IPS-18a (cell line): ENCODE data around the gene PRAC2.

Experiments used
- H3K27ac ChIP-seq: one replicate; pipeline ENCODE4 v1.5.1; 2013; ENCODE audit warnings: low read length
- H3K27me3 ChIP-seq: one replicate; pipeline ENCODE4 v1.6.1; 2013; ENCODE audit warnings: mild to moderate bottlenecking, low read length; ENCODE audit not compliant: control insufficient read depth, insufficient read depth
- H3K36me3 ChIP-seq: one replicate; pipeline ENCODE4 v1.6.1; 2013; ENCODE audit warnings: low read depth, low read length; ENCODE audit not compliant: control insufficient read depth
- H3K4me1 ChIP-seq: one replicate; pipeline ENCODE4 v1.6.1; 2013; ENCODE audit warnings: low read depth, low read length; ENCODE audit not compliant: control insufficient read depth
- H3K4me3 ChIP-seq: one replicate; pipeline ENCODE4 v1.5.1; 2013; ENCODE audit warnings: low read length
- H3K9ac ChIP-seq: one replicate; pipeline ENCODE4 v1.6.1; 2013; ENCODE audit warnings: mild to moderate bottlenecking, low read length, moderate library complexity
- H3K9me3 ChIP-seq: one replicate; pipeline ENCODE4 v1.6.1; 2013; ENCODE audit warnings: low read depth, low read length; ENCODE audit not compliant: control insufficient read depth

Gene PRAC2

DNA sequence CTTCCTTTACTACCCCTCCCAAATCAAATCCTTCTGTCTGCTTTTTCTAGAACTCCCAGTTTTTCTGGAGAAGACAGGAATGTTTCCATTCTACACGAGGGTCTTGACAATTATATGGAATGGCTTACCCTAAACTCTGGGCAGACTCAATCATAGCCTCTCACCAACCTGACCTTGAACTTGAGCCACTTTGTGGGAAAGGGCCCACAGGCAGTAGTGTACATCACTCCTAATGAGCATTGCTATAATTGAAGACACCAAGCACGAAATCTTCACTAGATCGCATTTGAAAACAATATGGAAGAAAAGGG is 7.2 kb downstream of the PRAC2 start:
- H3K4me3 ChIP-seq = no peak overlapping the region
- H3K9me3 ChIP-seq = no peaks in the 10 kb centered on the region
- H3K27ac ChIP-seq = no peak overlapping the region
- peaks cover 2% of the 10 kb centered on the region for H3K4me1 ChIP-seq
- H3K9ac ChIP-seq = no peak overlapping the region
- H3K27me3 ChIP-seq = peaks cover 100% of the 10 kb centered on the region
- no peaks in the 10 kb centered on the region for H3K36me3 ChIP-seq

- no peak overlapping the region for H3K9ac ChIP-seq
- H3K27me3 ChIP-seq = peaks cover 100% of the 10 kb centered on the region
- peaks cover 4% of the 10 kb centered on the region for H3K9me3 ChIP-seq
- no peak overlapping the region for H3K27ac ChIP-seq
- H3K4me3 ChIP-seq = no peak overlapping the region
- H3K36me3 ChIP-seq = no peaks in the 10 kb centered on the region
- H3K4me1 ChIP-seq = peaks cover 2% of the 10 kb centered on the region
Measured at GRCh38 chr17:48731355-48731754, 8.4 kb downstream of the PRAC2 start.

- H3K9ac ChIP-seq = no peak overlapping the region
- H3K27me3 ChIP-seq = peaks cover 100% of the 10 kb centered on the region
Measured at GRCh38 chr17:48732688-48733629, 10.0 kb downstream of the PRAC2 start.

GRCh38 chr17:48733632-48734328 is 10.8 kb downstream of the PRAC2 start:
- no peak overlapping the region for H3K9ac ChIP-seq
- no peak overlapping the region for H3K4me3 ChIP-seq
- H3K27me3 ChIP-seq = peaks cover 100% of the 10 kb centered on the region
- peaks cover 5% of the 10 kb centered on the region for H3K9me3 ChIP-seq
- H3K36me3 ChIP-seq = no peaks in the 10 kb centered on the region
- H3K4me1 ChIP-seq = peaks cover 1% of the 10 kb centered on the region
- no peak overlapping the region for H3K27ac ChIP-seq

More at GRCh38 chr17:48732688-48733629, 10.0 kb downstream of the PRAC2 start:
- Histone ChIP-seq H3K36me3 (no peaks in the 10 kb centered on the region), H3K4me3 (no peak overlapping the region), H3K27ac (no peak overlapping the region), H3K4me1 (peaks cover 2% of the 10 kb centered on the region), H3K9me3 (peaks cover 5% of the 10 kb centered on the region)

DNA sequence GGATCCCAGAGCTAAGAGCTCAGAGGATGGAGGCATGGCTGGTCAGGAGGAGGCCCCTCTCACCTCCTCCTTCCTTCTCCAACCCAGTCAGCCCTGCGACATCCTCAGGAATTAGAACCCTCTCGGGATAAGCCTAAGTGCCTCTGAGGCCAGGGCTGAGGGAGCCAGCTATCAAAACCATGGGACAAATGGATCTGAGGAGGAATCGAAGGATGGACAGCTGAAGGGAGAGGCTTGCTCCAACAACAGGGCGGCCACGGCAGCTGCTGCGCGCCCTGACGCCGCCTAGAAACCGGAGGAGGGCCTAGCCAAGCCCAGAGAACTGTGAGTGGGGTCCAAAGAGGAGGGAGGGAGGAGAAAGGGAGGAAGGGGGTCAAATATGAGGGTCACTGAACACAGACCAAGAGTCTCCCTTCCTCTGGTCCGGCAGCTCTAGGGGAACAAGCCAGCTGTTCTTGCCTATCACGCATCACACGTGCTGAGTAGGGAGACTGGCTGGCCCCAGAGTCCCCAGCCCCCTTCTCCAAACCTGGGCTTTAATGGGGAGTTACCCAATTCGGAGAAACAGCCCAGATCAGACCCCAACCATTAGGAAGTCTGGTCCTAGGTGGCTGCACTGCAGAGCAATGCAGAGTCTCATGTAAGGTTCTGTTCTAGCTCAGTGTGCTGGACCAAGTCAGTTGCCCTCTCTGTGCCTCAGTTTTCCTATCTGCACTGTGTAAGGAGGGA is 11.5 kb downstream of the PRAC2 start:
- Histone ChIP-seq H3K9me3 (peaks cover 5% of the 10 kb centered on the region), H3K27ac (no peak overlapping the region), H3K36me3 (no peaks in the 10 kb centered on the region), H3K4me3 (no peak overlapping the region), H3K27me3 (peaks cover 100% of the 10 kb centered on the region), H3K4me1 (no peaks in the 10 kb centered on the region), H3K9ac (no peak overlapping the region)

- Histone ChIP-seq H3K4me3 (no peak overlapping the region), H3K27ac (no peak overlapping the region), H3K9me3 (peaks cover 5% of the 10 kb centered on the region), H3K27me3 (peaks cover 100% of the 10 kb centered on the region), H3K36me3 (no peaks in the 10 kb centered on the region), H3K9ac (no peak overlapping the region), H3K4me1 (no peaks in the 10 kb centered on the region)
Measured at GRCh38 chr17:48735062-48735351, 12.0 kb downstream of the PRAC2 start.

GRCh38 chr17:48737330-48738043 is 14.5 kb downstream of the PRAC2 start:
- no peak overlapping the region for H3K27ac ChIP-seq
- H3K4me1 ChIP-seq = no peaks in the 10 kb centered on the region
- H3K4me3 ChIP-seq = no peak overlapping the region

DNA sequence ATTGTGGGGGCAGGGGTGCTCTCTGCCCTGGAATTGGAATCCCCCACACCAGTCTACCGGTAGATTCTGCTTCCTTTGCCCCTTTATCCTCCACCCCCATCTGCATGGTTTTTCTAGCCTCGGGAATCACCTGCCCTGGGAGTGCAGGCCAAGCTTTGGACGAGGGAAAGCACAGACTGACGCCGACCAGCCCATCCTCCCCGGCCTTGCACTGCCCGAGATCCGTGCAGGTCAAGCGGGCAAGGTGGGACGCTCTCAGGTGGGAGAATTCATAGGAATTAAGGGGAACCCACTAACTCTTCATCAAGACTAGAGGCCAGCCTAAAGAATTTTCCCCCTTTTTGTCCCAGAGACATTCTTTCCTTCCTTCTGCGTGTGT is 15.4 kb downstream of the PRAC2 start:
- Histone ChIP-seq H3K4me3 (no peak overlapping the region), H3K36me3 (no peaks in the 10 kb centered on the region), H3K4me1 (no peaks in the 10 kb centered on the region), H3K9ac (no peak overlapping the region), H3K9me3 (peaks cover 5% of the 10 kb centered on the region), H3K27me3 (peaks cover 100% of the 10 kb centered on the region), H3K27ac (no peak overlapping the region)

More at GRCh38 chr17:48737330-48738043, 14.5 kb downstream of the PRAC2 start:
- Histone ChIP-seq H3K9me3 (peaks cover 5% of the 10 kb centered on the region), H3K27me3 (peaks cover 100% of the 10 kb centered on the region), H3K9ac (no peak overlapping the region), H3K36me3 (no peaks in the 10 kb centered on the region)

- Histone ChIP-seq H3K36me3 (no peaks in the 10 kb centered on the region), H3K27ac (no peak overlapping the region), H3K9me3 (peaks cover 5% of the 10 kb centered on the region), H3K4me3 (no peak overlapping the region), H3K4me1 (no peaks in the 10 kb centered on the region), H3K27me3 (peaks cover 100% of the 10 kb centered on the region), H3K9ac (no peak overlapping the region)
Measured at GRCh38 chr17:48738803-48739526, 16.0 kb downstream of the PRAC2 start.

- H3K9ac ChIP-seq = no peak overlapping the region
- H3K27ac ChIP-seq = no peak overlapping the region
- H3K4me3 ChIP-seq = no peak overlapping the region
- H3K9me3 ChIP-seq = peaks cover 5% of the 10 kb centered on the region
- no peaks in the 10 kb centered on the region for H3K4me1 ChIP-seq
- H3K27me3 ChIP-seq = peaks cover 100% of the 10 kb centered on the region
- H3K36me3 ChIP-seq = no peaks in the 10 kb centered on the region
Measured at GRCh38 chr17:48740537-48740936, 17.6 kb downstream of the PRAC2 start.
